Cardiac septum (tissue), 1 donor: ENCODE data around the gene GRIN2D. TPM values are rescaled to one million over a fixed set of nuclear protein-coding genes. Genes with fewer than 3 reads are reported as not detected.
A peak's percentile ranks its signal among the peaks of the same experiment; 100 is the strongest.
"Not testable (repeated sequence)": the region's sequence is repeated elsewhere in the genome, so short reads cannot be mapped to it uniquely, and the experiment has no call there.

ENCODE experiments used
- DNase-seq: peaks from one replicate; pipeline ENCODE4 v3.0.0-alpha.2; 2020; ENCODE audit warnings: low spot score
- intact Hi-C: fragments of 100-400 bp; cut with DNase I; formaldehyde crosslinking; loops from one replicate; pipeline ENCODE4 v1.14.0; 2022
- total RNA-seq: library from RNA; stranded (reverse); fragmentation: NEBNext Ultra II Directional; extraction: Animal tissue kit (Norgen Biotek cat#: 25700); gene quantifications from one replicate; pipeline ENCODE4 v1.2.1, GENCODE V29; 2021
- donor health status: DM: no; HTN: no; CAD: no.

Gene GRIN2D
- total RNA-seq, 1 donor from 2014 or later = 0.70 TPM

DNA sequence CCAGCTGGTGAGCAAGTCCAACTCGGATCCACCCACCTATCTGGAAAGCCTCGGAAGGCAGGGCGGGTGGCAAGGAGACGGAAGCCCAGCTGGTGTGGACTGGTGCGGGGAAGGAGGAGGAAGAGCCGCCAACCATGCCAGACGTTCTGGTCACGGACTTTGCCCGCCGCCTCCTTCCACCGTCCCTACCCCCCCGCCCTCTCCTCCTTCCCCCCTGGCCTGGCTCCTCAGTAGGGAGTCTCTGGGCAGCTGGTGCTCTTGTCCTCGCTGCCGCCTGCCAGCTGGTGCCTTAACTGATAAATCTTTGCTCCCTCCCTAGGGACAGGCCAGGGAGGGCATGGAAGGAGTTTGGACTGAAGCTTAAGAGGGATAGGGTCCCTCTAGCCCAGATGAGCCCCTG is 24.5 kb upstream of the GRIN2D start:
- intact Hi-C loops = loop anchor here (10.0 kb wide), 1 partner anchor 76 kb away; the partner anchor contains the start of gene GRWD1
- DNase-seq = no peak

DNA sequence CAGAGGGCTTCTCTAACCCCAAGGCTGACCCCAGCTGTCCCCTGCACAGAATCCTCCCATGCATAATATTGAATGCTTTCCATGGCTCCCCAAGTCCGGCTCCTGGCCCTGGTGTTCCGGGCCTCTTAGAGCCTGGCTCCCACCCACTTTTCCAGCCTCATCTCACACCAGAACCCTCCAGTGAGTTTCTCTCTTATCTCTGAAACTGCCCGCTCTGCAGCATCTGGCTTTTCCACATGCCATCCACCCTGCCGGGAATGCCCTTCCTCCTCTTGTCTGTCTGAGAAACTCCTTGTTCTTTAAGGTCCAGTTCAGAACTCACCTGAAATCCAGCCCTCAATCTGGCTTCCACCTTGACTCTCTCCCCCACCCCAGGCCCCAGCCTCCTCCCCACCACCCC is 22.5 kb upstream of the GRIN2D start:
- DNase-seq = no peak
- intact Hi-C loops = no loop called here

DNA sequence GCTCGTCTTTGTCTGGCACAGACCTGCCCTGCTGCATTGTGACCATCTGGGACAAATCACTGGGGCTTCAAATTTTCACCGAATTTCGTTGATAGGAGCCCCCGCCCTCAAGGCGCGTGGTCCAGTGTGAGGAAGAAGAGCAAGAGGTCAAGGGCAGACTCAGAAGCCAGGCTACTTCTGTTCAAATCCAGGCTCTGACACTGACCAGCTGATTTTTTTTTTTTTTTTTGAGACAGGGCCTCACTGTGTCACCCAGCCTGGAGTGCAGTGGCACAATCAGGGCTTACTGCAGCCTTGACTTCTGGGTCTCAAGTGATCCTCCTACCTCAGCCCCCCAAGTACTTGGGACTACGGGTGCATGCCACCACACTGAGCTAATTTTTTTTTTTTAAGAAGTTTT is 22.1 kb upstream of the GRIN2D start:
- intact Hi-C loops = no loop called here
- DNase-seq = no peak

- intact Hi-C loops = not testable (repeated sequence)
Observed at GRCh38 chr19:48371771-48372170, 21.7 kb upstream of the GRIN2D start.

DNA sequence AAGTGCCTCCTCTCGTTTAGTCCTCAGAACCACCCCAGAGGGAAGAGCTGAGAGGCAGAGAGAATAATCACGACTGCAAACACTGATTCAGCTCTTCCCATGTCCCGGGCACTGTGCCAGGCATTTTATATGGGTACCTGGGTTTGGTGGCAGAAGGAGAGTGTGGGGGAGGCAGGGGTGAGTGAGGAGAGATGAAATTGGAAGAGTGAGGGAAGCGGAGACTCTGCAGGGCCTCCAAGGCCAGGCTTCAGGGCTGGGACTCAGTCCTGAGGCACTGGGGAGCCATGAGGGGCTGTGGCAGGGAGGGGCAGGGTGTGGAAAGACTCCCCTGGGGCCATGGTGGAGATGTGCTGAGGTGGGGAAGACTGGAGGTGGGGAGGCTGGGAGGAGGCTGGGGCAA is 20.6 kb upstream of the GRIN2D start:
- no peak for DNase-seq
- intact Hi-C loops = no loop called here

More at GRCh38 chr19:48371771-48372170, 21.7 kb upstream of the GRIN2D start:
- DNase-seq = not testable (repeated sequence)

GRCh38 chr19:48373567-48373966 is 19.9 kb upstream of the GRIN2D start:
- no peak for DNase-seq
- intact Hi-C loops = no loop called here

DNA sequence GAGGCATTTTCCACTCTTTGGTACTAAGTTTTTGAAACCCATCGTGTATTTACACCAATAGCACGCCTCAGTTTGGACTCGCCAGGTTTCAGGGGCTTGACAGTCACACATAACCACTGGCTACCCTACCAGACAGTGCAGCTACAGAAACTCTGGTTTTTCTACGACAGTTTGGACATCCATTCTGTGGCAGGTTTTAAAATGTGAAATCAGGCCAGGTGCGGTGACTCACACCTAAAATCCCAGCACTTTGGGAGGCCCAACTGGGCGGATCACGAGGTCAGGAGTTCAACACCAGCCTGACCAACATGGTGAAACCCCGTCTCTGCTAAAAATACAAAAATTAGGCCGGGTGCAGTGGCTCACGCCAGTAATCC is 15.3 kb upstream of the GRIN2D start:
- no peak for DNase-seq
- intact Hi-C loops = no loop called here

DNA sequence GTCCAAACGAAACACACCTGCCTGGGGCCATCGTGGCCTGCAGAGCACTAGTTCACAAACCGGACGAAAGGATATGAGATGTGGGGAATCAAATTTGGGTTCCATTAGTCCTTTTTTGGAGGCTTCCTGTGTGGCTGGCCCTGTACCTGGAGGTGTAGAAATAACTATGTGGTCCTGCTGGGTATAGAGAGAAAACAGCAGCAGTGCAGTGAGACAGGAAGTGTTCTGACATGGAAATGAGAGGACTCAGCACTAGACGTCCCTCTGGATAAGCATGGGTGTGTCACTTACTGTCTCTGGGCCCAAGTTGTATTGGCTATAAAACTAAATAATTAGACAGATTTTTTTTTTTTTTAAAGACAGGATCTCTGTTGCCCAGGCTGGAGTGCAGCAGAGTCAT is 14.4 kb upstream of the GRIN2D start:
- DNase-seq = no peak
- intact Hi-C loops = no loop called here

DNA sequence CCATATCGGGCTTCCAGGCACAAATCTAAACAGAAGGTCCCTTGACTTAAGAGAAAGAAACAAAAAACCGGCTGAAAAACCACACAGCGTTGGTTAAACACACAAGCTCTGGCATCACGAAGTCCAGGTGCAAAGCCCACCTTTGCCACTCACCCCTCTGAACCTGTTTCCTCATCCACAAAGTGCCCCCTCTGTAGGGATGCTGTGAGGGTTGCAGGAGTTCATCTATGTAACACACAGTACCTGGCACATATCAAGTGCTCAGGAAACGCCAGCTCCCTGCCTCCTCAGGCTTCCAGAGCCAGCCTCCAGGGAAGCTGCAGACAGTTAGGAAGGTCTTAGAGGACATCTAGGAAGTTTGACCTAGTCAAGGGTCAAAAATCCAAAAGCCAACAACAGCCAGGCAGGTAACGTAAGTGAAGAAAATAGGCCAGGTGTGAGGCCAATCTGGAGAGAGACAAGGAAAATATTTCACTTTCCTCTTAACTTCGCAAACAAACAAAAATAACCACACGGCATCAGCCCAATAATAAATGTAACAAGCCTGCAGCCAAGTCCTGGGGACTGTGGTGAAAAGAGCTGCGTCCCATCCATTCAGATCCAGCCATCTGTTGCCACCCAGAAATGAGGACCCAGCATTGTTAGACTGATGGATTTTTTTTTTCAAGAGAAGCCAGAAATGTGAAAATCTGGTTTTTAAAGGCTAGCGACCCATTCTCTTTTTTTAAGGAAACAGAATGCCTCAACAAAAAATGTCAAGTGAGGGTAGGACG is 12.1 kb upstream of the GRIN2D start:
- intact Hi-C loops = no loop called here
- DNase-seq = no peak

DNA sequence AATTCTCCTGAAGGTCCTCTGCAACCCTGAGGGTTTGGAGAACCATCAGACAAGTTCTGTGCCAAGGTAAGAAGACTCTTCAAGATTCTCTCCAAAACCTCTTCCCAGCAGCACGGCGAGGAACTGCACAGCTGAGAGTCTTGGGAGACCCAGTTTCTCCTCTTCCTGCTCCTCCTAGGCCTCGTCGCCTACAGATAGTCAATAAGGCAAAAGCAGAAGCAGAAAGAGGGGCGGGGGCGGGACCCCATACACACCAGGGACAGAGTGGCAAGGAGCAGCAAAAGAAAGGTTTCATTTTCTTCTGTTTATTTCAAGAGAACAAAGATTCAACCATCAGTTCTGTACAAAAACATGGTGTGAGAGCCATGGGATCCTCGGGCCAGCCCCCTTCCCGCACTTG is 11.2 kb upstream of the GRIN2D start:
- intact Hi-C loops = no loop called here
- DNase-seq = no peak

GRCh38 chr19:48385461-48386087 is 7.9 kb upstream of the GRIN2D start:
- intact Hi-C loops = no loop called here
- no peak for DNase-seq

DNA sequence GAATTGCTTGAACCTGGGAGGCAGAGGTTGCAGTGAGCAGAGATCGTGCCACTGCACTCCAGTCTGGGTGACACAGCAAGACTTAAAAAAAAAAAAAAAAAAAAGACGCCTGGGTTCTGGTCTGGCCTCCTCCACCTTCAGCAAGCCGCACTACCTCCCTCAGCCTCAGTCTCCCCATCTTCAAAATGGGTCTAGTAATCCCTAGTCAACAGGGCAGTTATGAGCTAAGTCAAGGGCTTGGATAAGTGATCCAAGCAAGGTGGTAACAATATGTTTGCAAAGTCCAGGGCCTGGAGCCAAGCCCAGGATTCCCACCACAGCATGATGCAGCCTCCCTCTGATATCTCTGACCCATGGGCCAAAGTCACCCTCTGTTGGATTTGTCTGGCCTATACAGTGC is 6.5 kb upstream of the GRIN2D start:
- no peak for DNase-seq
- intact Hi-C loops = no loop called here

GRCh38 chr19:48390188-48391099 is 3.0 kb upstream of the GRIN2D start:
- DNase-seq = peak; percentile 80
- intact Hi-C loops = loop anchor here (2.0 to 5.0 kb wide), 2 partner anchors 26 to 57 kb away; partner anchors contain the start of genes GRWD1 and SYNGR4

GRCh38 chr19:48391100-48392005 is 2.1 kb upstream of the GRIN2D start, which contains the start of gene KDELR1:
Gene KDELR1, minus strand, starts transcription at chr19:48391551. Its CDS starts 193 bp downstream, at chr19:48391358.
- intact Hi-C loops = loop anchor here (2.0 to 5.0 kb wide), 2 partner anchors 27 to 56 kb away; partner anchors contain the start of genes GRWD1 and SYNGR4
- DNase-seq = peak; percentile 91

- intact Hi-C loops = loop anchor here (5.0 kb wide), 1 partner anchor 55 kb away; the partner anchor contains the start of gene GRWD1
- not testable (repeated sequence) for DNase-seq
Observed at GRCh38 chr19:48392006-48392344, 1.5 kb upstream of the GRIN2D start.

- intact Hi-C loops = loop anchor here (5.0 kb wide), 1 partner anchor 54 kb away; the partner anchor contains the start of gene GRWD1
- DNase-seq = no peak
Observed at GRCh38 chr19:48392860-48393558, 459 bp upstream of the GRIN2D start.

DNA sequence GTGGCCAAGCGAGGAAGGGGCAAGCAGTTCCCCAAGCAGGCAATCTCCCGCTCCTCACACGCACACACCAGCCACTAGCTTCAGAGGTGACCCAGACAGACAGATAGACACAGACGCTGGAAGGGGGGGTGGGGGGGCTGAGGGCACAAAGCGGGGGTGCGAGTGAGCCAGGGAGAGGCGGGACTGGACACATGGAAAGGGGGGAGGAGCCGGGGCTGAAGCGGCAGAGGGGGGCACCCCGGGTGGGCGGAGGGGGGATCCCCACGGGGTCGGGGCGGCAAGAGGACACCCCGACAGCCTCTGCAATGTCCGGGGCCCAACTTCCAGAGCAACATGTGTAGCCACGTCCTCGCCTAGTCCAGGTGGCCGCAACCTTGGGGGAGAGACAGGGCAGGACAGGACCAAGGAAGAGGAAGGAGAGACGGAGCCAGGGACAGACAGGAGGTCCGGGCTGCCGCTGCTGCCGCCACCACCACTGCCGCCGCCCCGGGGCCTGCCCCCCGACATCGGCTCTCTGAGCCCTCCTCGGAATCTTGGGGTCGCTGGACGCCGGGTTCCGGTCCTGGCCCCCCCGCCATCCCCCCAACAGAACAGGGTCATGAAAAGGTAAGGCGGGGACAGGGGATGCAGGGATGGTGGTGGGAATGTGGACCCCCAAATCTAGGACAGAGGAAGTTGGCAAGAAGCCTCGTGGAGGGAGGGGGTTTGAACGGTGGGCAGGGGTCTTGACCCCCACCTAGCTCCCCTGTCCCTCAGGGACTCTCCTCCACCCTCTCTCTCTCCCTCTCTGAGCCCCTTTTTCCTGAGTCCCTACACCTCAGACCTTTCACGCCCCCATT is 1.1 kb downstream of the GRIN2D start:
- DNase-seq = no peak

DNA sequence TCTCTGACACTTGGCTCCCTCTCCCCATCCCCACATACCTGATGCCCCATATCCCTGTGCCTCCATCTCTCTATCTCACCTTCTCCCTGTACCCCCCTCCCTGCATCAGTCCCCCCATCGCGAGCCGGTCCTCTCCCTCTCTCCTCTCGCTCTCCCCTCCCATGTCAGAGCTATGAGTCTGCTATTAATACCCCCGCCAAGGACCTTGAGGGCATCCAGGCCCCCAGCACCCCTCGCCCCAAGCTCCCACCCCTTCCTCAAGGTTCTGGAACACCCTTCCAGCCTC is 1.6 kb downstream of the GRIN2D start:
- intact Hi-C loops = no loop called here
- no peak for DNase-seq

More for the DNA sequence above, 1.1 kb downstream of the GRIN2D start:
- intact Hi-C loops = loop anchor here (5.0 kb wide), 1 partner anchor 53 kb away; the partner anchor contains the start of gene GRWD1
